ENCODE measurements around the gene BHLHE40.

DNA sequence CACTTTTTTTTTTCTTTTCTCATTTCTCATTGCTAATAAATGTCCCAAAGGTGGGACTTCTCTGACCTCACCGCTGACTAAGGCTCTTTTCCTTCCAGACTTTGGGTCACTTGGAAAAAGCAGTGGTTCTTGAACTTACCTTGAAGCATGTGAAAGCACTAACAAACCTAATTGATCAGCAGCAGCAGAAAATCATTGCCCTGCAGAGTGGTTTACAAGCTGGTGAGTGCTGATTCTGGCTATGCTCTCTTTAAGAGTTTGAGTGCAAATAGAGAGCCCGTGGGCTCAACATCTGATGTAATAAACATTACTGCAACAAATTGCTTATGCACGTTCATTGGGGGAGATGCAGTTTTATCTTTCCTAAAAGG lies 2.0 kb downstream of the BHLHE40 start:
- TF ChIP-seq EZH2 (IDR thresholded peaks at IDR 0.05; ENCODE audit: low read depth, low read length, severe bottlenecking) (no peak), KDM5A (IDR thresholded peaks at IDR 0.05; ENCODE audit: low read length) (no peak), SIN3A (conservative IDR thresholded peaks at IDR 0.05 in 1 of 2, IDR thresholded peaks at IDR 0.05 in 1 of 2; ENCODE audit: low read depth in 1 of 2, low read length in 2 of 2) (no peak), POLR2A (IDR thresholded peaks at IDR 0.05; ENCODE audit: control extremely low read depth in 1 of 2, low read depth in 2 of 2, low read length in 2 of 2) (no peak)
